HG03521 (cell line): ENCODE data around the gene ORM2.
"Not testable (repeated sequence)": the region's sequence is repeated elsewhere in the genome, so short reads cannot be mapped to it uniquely, and the experiment has no call there.

Experiments used
- ATAC-seq: cut with Tn5 transposase; IDR thresholded peaks from one replicate; pipeline ENCODE4 v1.9.1; 2021; ENCODE audit warnings: mild to moderate bottlenecking, moderate library complexity; ENCODE audit not compliant: unreplicated experiment

ORM2 gene

DNA sequence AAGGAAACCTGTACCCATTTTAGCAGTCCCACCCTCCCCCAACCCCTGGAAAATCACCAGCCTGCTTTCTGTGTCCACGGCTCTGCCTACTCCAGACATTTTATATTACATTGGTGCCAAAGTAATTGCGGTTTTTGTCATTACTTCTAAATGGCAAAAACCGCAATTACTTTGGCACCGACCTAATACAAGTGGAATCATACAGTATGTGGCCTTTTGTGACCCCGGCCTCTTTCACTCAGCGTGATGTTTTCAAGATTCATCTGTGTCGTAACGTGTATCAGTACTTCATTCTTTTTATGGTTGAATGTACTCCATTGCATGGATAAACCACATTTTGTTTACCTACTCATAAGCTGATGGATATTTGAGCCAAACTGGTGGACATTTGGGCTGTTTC lies 16.5 kb upstream of the ORM2 start:
- no peak for ATAC-seq

DNA sequence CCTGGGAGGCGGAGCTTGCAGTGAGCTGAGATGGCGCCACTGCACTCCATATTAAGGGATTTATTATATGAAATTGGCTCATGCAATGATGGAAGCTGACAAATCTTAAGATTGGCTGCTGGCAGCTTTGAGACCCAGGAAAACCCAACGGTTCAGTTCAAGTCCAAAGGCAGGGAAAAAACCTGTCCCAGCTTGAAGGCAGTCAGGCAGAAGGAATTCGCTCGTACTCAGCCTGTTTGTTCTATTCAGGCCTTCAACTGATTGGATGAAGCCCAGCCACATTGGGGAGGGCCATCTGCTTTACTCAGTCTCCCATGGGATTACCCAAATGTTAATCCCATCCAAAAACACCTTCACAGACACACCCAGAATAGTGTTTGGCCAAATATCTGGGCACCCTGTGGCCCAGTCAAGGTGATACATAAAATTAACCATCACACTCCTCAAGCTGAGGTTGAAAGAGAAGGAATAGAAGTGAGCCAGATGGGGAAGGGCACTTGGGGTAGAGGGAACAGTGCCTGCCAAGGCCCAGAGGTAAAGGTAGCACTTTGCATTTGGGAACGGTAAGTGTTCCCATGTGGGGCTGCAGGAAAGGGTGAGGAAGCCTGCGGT lies 15.3 kb upstream of the ORM2 start:
- no peak for ATAC-seq

DNA sequence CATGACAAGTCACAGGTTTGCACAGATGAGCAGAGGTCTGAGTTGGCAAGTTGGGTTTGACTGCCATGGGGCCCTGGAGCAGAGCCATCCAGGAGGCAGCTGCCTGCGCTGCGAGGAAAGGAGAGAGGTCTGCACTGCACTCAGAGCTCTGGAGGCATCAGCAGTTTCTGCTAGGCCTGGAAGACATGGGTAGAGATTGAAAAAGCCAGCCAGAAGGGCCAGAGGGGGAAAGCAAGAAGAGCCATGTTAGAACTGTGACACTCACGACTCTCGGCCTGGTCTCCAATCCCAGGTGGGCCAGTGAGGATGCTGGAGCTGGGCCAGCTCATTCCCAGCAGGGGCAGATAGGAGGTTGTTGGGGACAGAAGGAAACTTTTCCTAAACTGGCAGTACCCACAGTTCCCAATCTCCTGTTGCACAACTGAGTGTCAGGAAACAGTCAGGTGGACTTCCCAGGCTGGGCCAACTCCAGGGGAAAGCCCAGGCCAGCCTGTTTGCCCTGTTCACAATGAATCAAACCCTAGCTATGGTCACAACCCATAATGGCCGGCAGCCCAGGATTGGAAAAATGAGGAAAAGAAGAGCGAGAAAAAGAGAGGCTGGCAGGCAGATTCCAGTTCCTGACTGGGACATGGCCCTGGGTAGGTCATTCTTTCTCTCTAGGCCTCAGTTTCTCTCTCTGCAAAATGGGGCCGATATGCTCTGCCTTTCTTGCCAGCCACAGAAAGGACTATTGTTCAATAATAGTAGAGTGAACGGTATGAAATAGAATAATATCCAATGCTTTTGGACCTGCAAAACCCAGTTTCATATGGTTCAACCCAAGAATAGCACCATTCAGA lies 14.6 kb upstream of the ORM2 start:
- ATAC-seq = no peak

- no peak for ATAC-seq
Observed at GRCh38 chr9:114315723-114316363, 13.8 kb upstream of the ORM2 start.

DNA sequence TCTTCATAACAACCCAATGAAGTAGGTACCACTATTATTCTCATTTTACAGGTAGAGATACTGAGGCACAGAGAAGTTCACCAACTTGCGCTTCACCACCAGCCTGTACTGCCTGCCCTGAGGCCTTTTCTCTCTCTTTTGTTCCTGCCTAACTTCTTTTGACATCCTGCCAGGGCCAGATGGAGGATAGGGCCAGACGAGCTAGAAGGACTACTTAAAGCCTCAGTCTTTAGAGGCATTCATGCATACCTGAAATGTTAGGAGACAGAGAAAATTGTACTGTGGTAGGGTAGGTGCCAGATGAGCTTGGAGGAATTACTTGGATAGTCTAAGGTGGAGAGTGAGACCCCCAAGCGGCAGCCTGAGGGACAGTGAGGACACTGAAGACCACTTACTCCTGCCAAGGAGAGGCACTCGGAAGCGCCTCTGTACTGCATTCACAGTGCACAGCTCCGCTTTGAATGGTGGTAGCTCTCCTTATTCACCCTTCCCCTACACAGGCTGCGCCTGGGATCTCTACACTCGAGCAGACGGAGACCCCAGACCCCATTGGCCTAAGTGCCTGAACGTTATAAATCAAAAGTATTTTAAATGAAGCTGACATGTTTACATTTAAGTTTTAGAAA lies 13.0 kb upstream of the ORM2 start:
- no peak for ATAC-seq

GRCh38 chr9:114317665-114318357 lies 11.9 kb upstream of the ORM2 start:
- ATAC-seq = no peak

- no peak for ATAC-seq
Observed at GRCh38 chr9:114318416-114318815, 11.3 kb upstream of the ORM2 start.

DNA sequence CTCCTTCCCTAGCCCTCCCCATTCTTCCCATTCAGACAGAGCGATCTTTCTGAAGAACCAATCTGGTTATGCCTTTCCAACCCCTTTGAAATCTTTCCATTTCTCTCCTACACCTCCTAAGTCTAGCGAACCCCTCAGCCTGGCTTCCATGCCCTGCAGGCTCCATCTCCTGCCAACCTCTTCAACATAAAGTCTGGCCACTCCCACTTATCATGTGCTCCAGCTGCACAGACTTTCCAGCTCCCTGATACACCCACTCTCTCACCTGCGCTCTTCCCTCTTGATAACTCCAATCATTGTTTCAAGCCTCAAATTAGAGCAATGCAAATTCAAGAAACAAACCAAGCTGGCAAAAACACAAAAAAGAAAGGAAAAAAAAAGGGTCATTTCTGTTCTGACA lies 10.5 kb upstream of the ORM2 start:
- no peak for ATAC-seq

- ATAC-seq = not testable (repeated sequence)
Observed at GRCh38 chr9:114320710-114321109, 9.0 kb upstream of the ORM2 start.

GRCh38 chr9:114321759-114322158 lies 7.9 kb upstream of the ORM2 start:
- no peak for ATAC-seq

GRCh38 chr9:114322160-114322818 lies 7.4 kb upstream of the ORM2 start:
- not testable (repeated sequence) for ATAC-seq

GRCh38 chr9:114322831-114323531 lies 6.7 kb upstream of the ORM2 start, which contains the start of gene ORM1:
Gene ORM1 (plus strand): TSS chr9:114323098. CDS start chr9:114323134, 36 bp downstream.
- ATAC-seq = not testable (repeated sequence)

DNA sequence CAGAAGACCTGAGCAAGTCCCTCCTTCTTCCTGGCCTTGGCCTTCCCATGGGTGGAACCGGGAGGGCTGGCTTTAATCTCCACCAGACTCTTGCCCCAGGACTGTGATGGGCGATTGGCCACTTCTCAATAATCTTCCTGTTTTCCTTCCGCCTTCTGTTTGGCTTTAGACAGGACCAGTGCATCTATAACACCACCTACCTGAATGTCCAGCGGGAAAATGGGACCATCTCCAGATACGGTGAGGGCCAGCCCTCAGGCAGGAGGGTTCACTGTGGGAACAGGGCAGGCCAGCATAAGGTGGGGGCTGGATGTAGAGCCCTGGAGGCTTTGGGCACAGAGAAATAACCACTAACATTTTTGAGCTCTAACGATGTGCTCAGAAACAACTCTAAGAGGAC lies 5.8 kb upstream of the ORM2 start:
- ATAC-seq = not testable (repeated sequence)

- no peak for ATAC-seq
Observed at GRCh38 chr9:114324492-114324891, 5.2 kb upstream of the ORM2 start.

GRCh38 chr9:114324965-114325364 lies 4.7 kb upstream of the ORM2 start:
- ATAC-seq = not testable (repeated sequence)

DNA sequence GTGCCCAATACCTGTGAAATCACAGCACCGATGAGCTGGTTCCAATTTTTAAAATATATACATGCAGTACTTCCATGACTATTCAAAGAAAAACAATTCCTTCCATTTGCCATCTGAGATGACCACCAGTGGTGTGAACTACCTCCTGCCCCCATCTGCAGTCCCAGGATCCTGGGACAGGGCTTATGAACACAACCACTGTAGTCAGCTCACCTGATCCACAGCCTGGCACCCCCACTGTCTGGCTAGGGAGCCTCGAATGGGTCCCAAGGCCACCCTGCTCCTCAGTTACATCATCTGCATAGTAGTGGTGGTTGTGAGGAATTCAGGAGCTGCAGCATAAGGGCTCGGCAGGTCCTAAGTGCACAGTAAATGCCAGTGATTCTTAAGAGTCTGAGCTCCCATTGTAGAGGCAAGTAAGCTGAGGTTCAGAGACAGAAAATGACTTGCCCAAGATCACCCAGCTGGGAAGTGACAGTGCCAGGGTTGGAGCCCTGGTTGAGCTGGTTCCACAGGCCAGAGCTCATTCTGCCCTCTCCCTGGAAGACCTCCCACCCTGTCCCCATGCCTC lies 3.9 kb upstream of the ORM2 start:
- ATAC-seq = not testable (repeated sequence)

GRCh38 chr9:114327749-114328148 lies 1.9 kb upstream of the ORM2 start:
- ATAC-seq = no peak

DNA sequence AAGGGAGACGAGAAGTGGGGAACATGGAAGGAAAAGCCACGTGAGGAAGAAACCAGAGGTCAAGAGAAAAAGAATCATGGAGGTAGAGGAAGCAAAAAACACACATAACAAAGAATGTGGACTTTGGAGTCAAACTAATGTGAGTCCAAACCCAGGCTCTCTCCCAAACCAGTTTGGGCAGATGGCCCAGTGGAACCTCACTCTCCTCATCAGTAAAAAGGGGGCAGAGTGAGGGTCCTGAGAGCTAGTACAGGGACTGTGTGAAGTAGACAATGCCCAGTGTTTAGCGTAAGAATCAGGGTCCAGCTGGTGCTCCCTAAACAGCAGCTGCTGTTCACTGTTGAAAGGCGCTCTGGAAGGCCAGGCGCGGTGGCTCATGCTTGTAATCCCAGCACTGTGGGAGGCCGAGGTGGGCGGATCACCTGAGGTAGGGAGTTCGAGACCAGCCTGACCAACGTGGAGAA lies 1.3 kb upstream of the ORM2 start:
- ATAC-seq = not testable (repeated sequence)

DNA sequence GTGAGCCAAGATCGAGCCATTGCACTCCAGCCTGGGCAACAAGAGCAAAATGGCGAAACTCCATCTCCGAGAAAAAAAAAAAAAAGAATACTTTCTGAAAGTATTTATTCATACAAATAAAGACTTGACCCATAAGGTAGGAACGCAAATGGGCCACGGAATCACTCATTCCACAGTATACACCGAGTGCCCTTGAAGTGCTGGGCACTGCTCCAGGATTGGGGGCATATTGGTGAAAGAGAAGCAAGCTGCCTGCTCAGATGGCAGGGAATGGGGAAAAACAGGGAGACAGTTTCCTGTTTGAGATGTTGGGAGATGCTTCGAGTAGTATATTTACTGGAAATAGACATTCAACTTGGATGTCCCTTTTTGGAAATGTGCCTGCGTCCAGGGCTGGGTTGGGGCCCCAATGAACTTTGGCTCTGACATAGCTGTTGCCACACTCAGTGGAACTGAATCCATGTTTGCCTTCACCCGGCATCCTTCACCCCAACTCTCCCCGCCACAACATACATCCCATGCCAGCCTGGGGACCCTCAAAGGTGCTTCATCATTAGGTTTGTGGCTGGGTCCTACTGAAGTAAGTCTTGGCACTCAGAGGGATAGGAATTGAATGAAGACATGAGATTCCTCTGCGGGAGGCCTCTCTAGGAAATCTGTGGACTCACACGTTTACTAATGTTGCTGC lies 588 bp upstream of the ORM2 start:
- ATAC-seq = not testable (repeated sequence)
